Common myeloid progenitor, CD34-positive (primary cell): ENCODE data around the gene TMEM39A.

Experiments
- CTCF ChIA-PET: fragments of 350-600 bp; sonication (Branson Sonifier 250); formaldehyde crosslinking; loops from one replicate; lab custom pipeline; 2021; ENCODE audit warnings: antibody characterized with exemption; lab: Charles Lee
- POLR2A ChIA-PET: fragments of 350-600 bp; sonication (Branson Sonifier 250); formaldehyde crosslinking; loops from one replicate; lab custom pipeline; 2021; ENCODE audit warnings: antibody characterized with exemption; lab: Charles Lee
- DNase-seq, 3 donors: peaks; one replicate each; pipeline versions ENCODE4 v3.0.0 to v3.0.0-alpha.2; 2013
- H3K27ac ChIP-seq, 2 experiments: 1 replicate in 1 of 2; 2 replicates in 1 of 2; pipeline ENCODE4 v1.7.0; 2013; ENCODE audit warnings: inconsistent platforms in 2 of 2, low read length in 2 of 2, mild to moderate bottlenecking in 2 of 2, low read depth in 1 of 2, moderate library complexity in 1 of 2; ENCODE audit not compliant: severe bottlenecking in 2 of 2, insufficient read depth in 1 of 2, poor library complexity in 1 of 2
- H3K27me3 ChIP-seq, 5 experiments: replicated peaks in 2 of 5; 1 replicate in 3 of 5; 2 replicates in 2 of 5; pipeline versions ENCODE4 v1.6.1 to v1.7.0; 2013; ENCODE audit warnings: low read length in 4 of 5, mild to moderate bottlenecking in 2 of 5, moderate library complexity in 2 of 5, inconsistent platforms in 1 of 5; ENCODE audit not compliant: insufficient read depth in 5 of 5, control insufficient read depth in 4 of 5
- H3K36me3 ChIP-seq, 4 experiments: 1 replicate in 2 of 4; 2 replicates in 2 of 4; pipeline versions ENCODE4 v1.6.1 to v1.7.0; 2013; ENCODE audit warnings: low read length in 3 of 4, control low read depth in 1 of 4, mild to moderate bottlenecking in 1 of 4; ENCODE audit not compliant: control insufficient read depth in 4 of 4, insufficient read depth in 4 of 4
- H3K4me1 ChIP-seq, 4 experiments: 1 replicate in 3 of 4; 2 replicates in 1 of 4; pipeline versions ENCODE4 v1.6.1 to v1.7.1; 2013; ENCODE audit warnings: low read length in 3 of 4, mild to moderate bottlenecking in 3 of 4, control low read depth in 1 of 4, inconsistent platforms in 1 of 4, moderate library complexity in 1 of 4; ENCODE audit not compliant: control insufficient read depth in 4 of 4, insufficient read depth in 4 of 4; ENCODE audit errors: control extremely low read depth in 1 of 4
- H3K4me3 ChIP-seq, 7 experiments: 1 replicate in 4 of 7; 2 replicates in 3 of 7; pipeline versions ENCODE4 v1.5.1 to v1.7.0; 2013; ENCODE audit warnings: mild to moderate bottlenecking in 7 of 7, low read length in 6 of 7, moderate library complexity in 6 of 7, inconsistent platforms in 2 of 7, low read depth in 2 of 7, control low read depth in 1 of 7; ENCODE audit not compliant: insufficient read depth in 4 of 7, control insufficient read depth in 1 of 7; ENCODE audit errors: extremely low read depth in 1 of 7
- H3K9me3 ChIP-seq, 5 experiments: 1 replicate in 4 of 5; 2 replicates in 1 of 5; pipeline versions ENCODE4 v1.6.1 to v1.7.1; 2013; ENCODE audit warnings: low read length in 4 of 5, mild to moderate bottlenecking in 2 of 5, inconsistent platforms in 1 of 5, low read depth in 1 of 5, moderate library complexity in 1 of 5; ENCODE audit not compliant: control insufficient read depth in 4 of 5, insufficient read depth in 2 of 5; ENCODE audit errors: control extremely low read depth in 1 of 5
- WGBS: methylation state at CpG from one replicate; pipeline ENCODE4 v1.1.5; 2013; ENCODE audit not compliant: insufficient coverage; 5-methylcytosine and 5-hydroxymethylcytosine counted together

Gene TMEM39A

GRCh38 chr3:119403201-119403600 lies 60.2 kb downstream of the TMEM39A start:
- Histone ChIP-seq H3K36me3 (peaks cover 0 to 4% (median 1%) of the 10 kb centered on the region in 4 experiments), H3K9me3 (no peaks in the 10 kb centered on the region), H3K4me3 (no peak overlapping the region), H3K27ac (no peak overlapping the region), H3K27me3 (no peaks in the 10 kb centered on the region), H3K4me1 (no peaks in the 10 kb centered on the region)
- no peak for DNase-seq
- CTCF ChIA-PET: no interaction called here
- no CpG with 5 or more reads among the region's 1 CpG for WGBS
- POLR2A ChIA-PET: no interaction called here

GRCh38 chr3:119402791-119403190 lies 60.6 kb downstream of the TMEM39A start:
- no peak for DNase-seq
- Histone ChIP-seq H3K27ac (no peak overlapping the region), H3K9me3 (no peaks in the 10 kb centered on the region), H3K36me3 (peaks cover 0 to 4% (median 1%) of the 10 kb centered on the region in 4 experiments), H3K4me3 (no peak overlapping the region), H3K4me1 (no peaks in the 10 kb centered on the region), H3K27me3 (no peaks in the 10 kb centered on the region)
- ChIA-PET CTCF (no interaction called here), POLR2A (no interaction called here)
- 75% methylated on average over 1 of the region's 1 CpG for WGBS

- Histone ChIP-seq H3K27ac (no peak overlapping the region), H3K9me3 (no peaks in the 10 kb centered on the region), H3K4me3 (no peak overlapping the region), H3K4me1 (no peaks in the 10 kb centered on the region), H3K27me3 (no peaks in the 10 kb centered on the region), H3K36me3 (peaks cover 0 to 4% (median 1%) of the 10 kb centered on the region in 4 experiments)
- DNase-seq: no peak
- POLR2A ChIA-PET: no interaction called here
- CTCF ChIA-PET: no interaction called here
- 98% methylated on average over 36 of the region's 36 CpGs for WGBS
Measured at GRCh38 chr3:119401503-119402440, 61.6 kb downstream of the TMEM39A start.

- Histone ChIP-seq H3K4me3 (no peak overlapping the region), H3K9me3 (no peaks in the 10 kb centered on the region), H3K27ac (no peak overlapping the region), H3K27me3 (no peaks in the 10 kb centered on the region), H3K4me1 (no peaks in the 10 kb centered on the region), H3K36me3 (peaks cover 0 to 4% (median 1%) of the 10 kb centered on the region in 4 experiments)
- DNase-seq: no peak
- no CpG with 5 or more reads among the region's 5 CpGs for WGBS
- CTCF ChIA-PET: no interaction called here
- POLR2A ChIA-PET: no interaction called here
Measured at GRCh38 chr3:119401069-119401468, 62.3 kb downstream of the TMEM39A start.

- no peaks in the 10 kb centered on the region for H3K4me1 ChIP-seq
- peaks cover 0 to 4% (median 1%) of the 10 kb centered on the region in 4 experiments for H3K36me3 ChIP-seq
- H3K4me3 ChIP-seq: no peak overlapping the region
- WGBS: 100% methylated on average over 3 of the region's 5 CpGs
- no peaks in the 10 kb centered on the region for H3K9me3 ChIP-seq
- peaks cover 0 to under 1% (median 0%) of the 10 kb centered on the region in 5 experiments for H3K27me3 ChIP-seq
- no peak for DNase-seq
- ChIA-PET POLR2A (no interaction called here), CTCF (no interaction called here)
- H3K27ac ChIP-seq: no peak overlapping the region
Measured at GRCh38 chr3:119400466-119400865, 62.9 kb downstream of the TMEM39A start.

GRCh38 chr3:119396870-119397269 lies 66.5 kb downstream of the TMEM39A start:
- no peak overlapping the region for H3K27ac ChIP-seq
- peaks cover 0 to 3% (median 0%) of the 10 kb centered on the region in 5 experiments for H3K27me3 ChIP-seq
- no peak overlapping the region for H3K4me3 ChIP-seq
- no peaks in the 10 kb centered on the region for H3K4me1 ChIP-seq
- no peak for DNase-seq
- peaks cover 0 to 9% (median 2%) of the 10 kb centered on the region in 4 experiments for H3K36me3 ChIP-seq
- ChIA-PET POLR2A (no interaction called here), CTCF (no interaction called here)
- WGBS: 100% methylated on average over 1 of the region's 2 CpGs
- no peaks in the 10 kb centered on the region for H3K9me3 ChIP-seq

GRCh38 chr3:119395923-119396358 lies 67.5 kb downstream of the TMEM39A start:
- no peak for DNase-seq
- POLR2A ChIA-PET: no interaction called here
- Histone ChIP-seq H3K27ac (no peak overlapping the region), H3K36me3 (peaks cover 0 to 12% (median 2%) of the 10 kb centered on the region in 4 experiments), H3K4me3 (no peak overlapping the region), H3K9me3 (no peaks in the 10 kb centered on the region), H3K27me3 (peaks cover 0 to 3% (median 0%) of the 10 kb centered on the region in 5 experiments), H3K4me1 (no peaks in the 10 kb centered on the region)
- CTCF ChIA-PET: no interaction called here
- WGBS: no CpG with 5 or more reads among the region's 2 CpGs
